HG03045 (cell line): Measurements from ENCODE around the gene ZNF574.

ENCODE experiments used
- ATAC-seq: cut with Tn5 transposase; IDR thresholded peaks from one replicate; pipeline ENCODE4 v1.9.1; 2021; ENCODE audit warnings: mild to moderate bottlenecking, moderate library complexity; ENCODE audit not compliant: unreplicated experiment

The ZNF574 gene

GRCh38 chr19:42079886-42080763 is 4.2 kb downstream of the ZNF574 start:
- ATAC-seq = no peak

GRCh38 chr19:42080764-42081375 is 4.9 kb downstream of the ZNF574 start:
- ATAC-seq = no peak

- no peak for ATAC-seq
These were observed 5.7 kb downstream of the ZNF574 start for GRCh38 chr19:42081584-42082203.

GRCh38 chr19:42083537-42083936 is 7.6 kb downstream of the ZNF574 start:
- no peak for ATAC-seq

GRCh38 chr19:42086188-42086736 is 10.3 kb downstream of the ZNF574 start:
- ATAC-seq = no peak

GRCh38 chr19:42086770-42087550 is 11.0 kb downstream of the ZNF574 start:
- no peak for ATAC-seq

GRCh38 chr19:42088471-42089190 is 12.7 kb downstream of the ZNF574 start:
- no peak for ATAC-seq

GRCh38 chr19:42089191-42089750 is 13.3 kb downstream of the ZNF574 start:
- no peak for ATAC-seq

- no peak for ATAC-seq
These were observed 13.8 kb downstream of the ZNF574 start for GRCh38 chr19:42089772-42090171.

- no peak for ATAC-seq
These were observed 14.7 kb downstream of the ZNF574 start for GRCh38 chr19:42090672-42091071.

GRCh38 chr19:42091300-42091699 is 15.3 kb downstream of the ZNF574 start:
- no peak for ATAC-seq

- no peak for ATAC-seq
These were observed 15.8 kb downstream of the ZNF574 start for GRCh38 chr19:42091742-42092141.

- no peak for ATAC-seq
These were observed 16.4 kb downstream of the ZNF574 start for GRCh38 chr19:42092350-42092749.

GRCh38 chr19:42093505-42093904 is 17.5 kb downstream of the ZNF574 start:
- ATAC-seq = no peak

- no peak for ATAC-seq
These were observed 18.0 kb downstream of the ZNF574 start for GRCh38 chr19:42093926-42094325.

- no peak for ATAC-seq
These were observed 19.3 kb downstream of the ZNF574 start for GRCh38 chr19:42095142-42095813.

GRCh38 chr19:42095814-42096230 is 19.9 kb downstream of the ZNF574 start:
- ATAC-seq = no peak

GRCh38 chr19:42096255-42096837 is 20.4 kb downstream of the ZNF574 start:
- ATAC-seq = no peak

- no peak for ATAC-seq
These were observed 21.5 kb downstream of the ZNF574 start for GRCh38 chr19:42097461-42097860.
